Colon (tissue), 2 donors: ENCODE results near the gene WNT16.

Experiments used
- FAIRE-seq: peaks from 2 replicates; lab custom pipeline; 2012; peaks lifted over from hg19 to GRCh38; lab: Jason Lieb, UNC
- donor health status: control.
- donor health status: control.

The WNT16 gene

GRCh38 chr7:121344093-121344492, 15.3 kb downstream of the WNT16 start:
- peak; percentile 33 for FAIRE-seq

GRCh38 chr7:121344497-121344896, 15.7 kb downstream of the WNT16 start:
- FAIRE-seq, result no peak

GRCh38 chr7:121351682-121352081, 22.9 kb downstream of the WNT16 start:
- FAIRE-seq, result no peak

GRCh38 chr7:121352323-121352722, 23.5 kb downstream of the WNT16 start:
- no peak for FAIRE-seq

- no peak for FAIRE-seq
Observed at GRCh38 chr7:121355574-121355973, 26.8 kb downstream of the WNT16 start.

- FAIRE-seq, result no peak
Observed at GRCh38 chr7:121360564-121360963, 31.8 kb downstream of the WNT16 start.

GRCh38 chr7:121366852-121367431, 38.1 kb downstream of the WNT16 start:
- FAIRE-seq, result peak; percentile 93

- FAIRE-seq, result no peak
Observed at GRCh38 chr7:121369462-121369861, 40.7 kb downstream of the WNT16 start.

GRCh38 chr7:121371367-121371766, 42.6 kb downstream of the WNT16 start:
- no peak for FAIRE-seq

GRCh38 chr7:121371883-121372282, 43.1 kb downstream of the WNT16 start:
- no peak for FAIRE-seq

- FAIRE-seq, result peak; percentile 36
Observed at GRCh38 chr7:121372376-121373010, 43.7 kb downstream of the WNT16 start.

GRCh38 chr7:121373177-121373576, 44.4 kb downstream of the WNT16 start:
- FAIRE-seq, result no peak

- no peak for FAIRE-seq
Observed at GRCh38 chr7:121376979-121377378, 48.2 kb downstream of the WNT16 start.

GRCh38 chr7:121379930-121380329, 51.1 kb downstream of the WNT16 start:
- FAIRE-seq, result no peak

GRCh38 chr7:121382473-121382872, 53.7 kb downstream of the WNT16 start:
- no peak for FAIRE-seq

GRCh38 chr7:121383235-121383910, 54.6 kb downstream of the WNT16 start:
- no peak for FAIRE-seq

- FAIRE-seq, result no peak
Observed at GRCh38 chr7:121384265-121384664, 55.5 kb downstream of the WNT16 start.

- no peak for FAIRE-seq
Observed at GRCh38 chr7:121385056-121385799, 56.4 kb downstream of the WNT16 start.

- FAIRE-seq, result no peak
Observed at GRCh38 chr7:121385800-121386179, 57.0 kb downstream of the WNT16 start.

- no peak for FAIRE-seq
Observed at GRCh38 chr7:121388950-121389349, 60.1 kb downstream of the WNT16 start.

GRCh38 chr7:121390109-121390508, 61.3 kb downstream of the WNT16 start:
- FAIRE-seq, result no peak

GRCh38 chr7:121390617-121391016, 61.8 kb downstream of the WNT16 start:
- FAIRE-seq, result no peak
